GM19035 (cell line): ENCODE data around the gene APH1B.
"Not testable (repeated sequence)": the region's sequence is repeated elsewhere in the genome, so short reads cannot be mapped to it uniquely, and the experiment has no call there.

Experiments used
- ATAC-seq: cut with Tn5 transposase; IDR thresholded peaks from one replicate; pipeline ENCODE4 v1.9.1; 2021; ENCODE audit not compliant: unreplicated experiment

Gene APH1B

GRCh38 chr15:63295341-63295740 is 17.9 kb downstream of the APH1B start:
- no peak for ATAC-seq

- no peak for ATAC-seq
Measured at GRCh38 chr15:63296195-63296594, 18.8 kb downstream of the APH1B start.

GRCh38 chr15:63299943-63300575 is 22.7 kb downstream of the APH1B start:
- no peak for ATAC-seq

GRCh38 chr15:63301088-63301487 is 23.7 kb downstream of the APH1B start:
- no peak for ATAC-seq

- no peak for ATAC-seq
Measured at GRCh38 chr15:63305260-63305659, 27.9 kb downstream of the APH1B start.

- ATAC-seq: no peak
Measured at GRCh38 chr15:63306492-63307073, 29.2 kb downstream of the APH1B start.

GRCh38 chr15:63308491-63308890 is 31.1 kb downstream of the APH1B start:
- no peak for ATAC-seq

GRCh38 chr15:63308947-63309346 is 31.5 kb downstream of the APH1B start:
- no peak for ATAC-seq

GRCh38 chr15:63310646-63311045 is 33.2 kb downstream of the APH1B start:
- ATAC-seq: no peak

GRCh38 chr15:63312286-63312685 is 34.9 kb downstream of the APH1B start:
- no peak for ATAC-seq

GRCh38 chr15:63313825-63314224 is 36.4 kb downstream of the APH1B start:
- ATAC-seq: no peak

GRCh38 chr15:63314409-63314808 is 37.0 kb downstream of the APH1B start:
- ATAC-seq: no peak

- no peak for ATAC-seq
Measured at GRCh38 chr15:63318344-63318743, 40.9 kb downstream of the APH1B start.

- ATAC-seq: no peak
Measured at GRCh38 chr15:63319065-63319464, 41.7 kb downstream of the APH1B start.

GRCh38 chr15:63320446-63320845 is 43.0 kb downstream of the APH1B start:
- not testable (repeated sequence) for ATAC-seq

- not testable (repeated sequence) for ATAC-seq
Measured at GRCh38 chr15:63320981-63321380, 43.6 kb downstream of the APH1B start.

GRCh38 chr15:63321462-63321861 is 44.1 kb downstream of the APH1B start:
- ATAC-seq: no peak

GRCh38 chr15:63322541-63322940 is 45.1 kb downstream of the APH1B start:
- no peak for ATAC-seq

GRCh38 chr15:63323798-63324563 is 46.6 kb downstream of the APH1B start:
- ATAC-seq: no peak

- ATAC-seq: no peak
Measured at GRCh38 chr15:63324770-63325169, 47.4 kb downstream of the APH1B start.

GRCh38 chr15:63327648-63328421 is 50.4 kb downstream of the APH1B start:
- ATAC-seq: no peak
